HG03045 (cell line): Measurements from ENCODE around the gene BLVRA.

Source experiments
- ATAC-seq: cut with Tn5 transposase; IDR thresholded peaks from one replicate; pipeline ENCODE4 v1.9.1; 2021; ENCODE audit warnings: mild to moderate bottlenecking, moderate library complexity; ENCODE audit not compliant: unreplicated experiment

BLVRA gene

DNA sequence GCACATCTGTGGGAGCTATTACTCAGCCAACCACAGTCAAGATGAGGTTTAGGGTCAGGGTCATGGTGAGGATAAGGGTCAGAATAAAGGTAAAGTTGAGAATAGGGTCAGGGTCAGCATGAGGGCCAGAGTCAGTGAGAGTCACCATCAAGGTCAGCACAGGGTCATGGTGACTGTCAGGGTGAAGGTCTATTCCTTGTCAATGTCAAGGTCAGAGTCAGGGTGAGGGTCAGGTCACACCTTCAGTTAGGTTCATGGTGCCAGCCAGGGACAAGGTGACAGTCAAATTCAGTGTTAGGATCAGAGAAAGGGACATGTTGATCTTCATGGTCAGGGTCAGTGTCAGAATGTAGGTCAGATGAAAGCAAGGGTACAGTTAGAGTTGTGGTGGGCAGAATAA lies 96.7 kb downstream of the BLVRA start:
- ATAC-seq: no peak

DNA sequence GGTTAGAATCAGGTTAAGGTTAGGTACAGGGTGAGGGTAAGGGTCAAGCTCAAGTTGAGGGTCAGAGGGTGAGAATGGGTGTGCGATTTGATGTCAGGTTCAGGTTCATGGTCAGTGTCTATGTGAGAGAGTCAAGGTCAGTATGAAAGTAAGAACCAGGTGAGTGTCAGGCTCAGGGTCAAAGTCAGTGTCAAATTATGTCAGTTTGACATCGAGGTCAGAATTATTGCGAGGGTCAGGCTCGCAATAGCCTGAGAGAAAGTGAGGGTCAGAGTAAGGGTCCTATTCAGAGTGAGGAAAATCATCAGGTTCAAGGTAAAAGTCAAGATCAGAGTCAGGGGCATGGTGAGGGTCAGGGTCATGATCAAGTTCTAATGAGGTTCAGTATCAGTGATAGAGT lies 97.8 kb downstream of the BLVRA start:
- ATAC-seq: no peak
